SIG-M5 (cell line): ENCODE measurements around the gene ERC2.

Source experiments
- DNase-seq: peaks from one replicate; lab custom pipeline; 2025; lab: John Stamatoyannopoulos, UW

ERC2 gene

DNA sequence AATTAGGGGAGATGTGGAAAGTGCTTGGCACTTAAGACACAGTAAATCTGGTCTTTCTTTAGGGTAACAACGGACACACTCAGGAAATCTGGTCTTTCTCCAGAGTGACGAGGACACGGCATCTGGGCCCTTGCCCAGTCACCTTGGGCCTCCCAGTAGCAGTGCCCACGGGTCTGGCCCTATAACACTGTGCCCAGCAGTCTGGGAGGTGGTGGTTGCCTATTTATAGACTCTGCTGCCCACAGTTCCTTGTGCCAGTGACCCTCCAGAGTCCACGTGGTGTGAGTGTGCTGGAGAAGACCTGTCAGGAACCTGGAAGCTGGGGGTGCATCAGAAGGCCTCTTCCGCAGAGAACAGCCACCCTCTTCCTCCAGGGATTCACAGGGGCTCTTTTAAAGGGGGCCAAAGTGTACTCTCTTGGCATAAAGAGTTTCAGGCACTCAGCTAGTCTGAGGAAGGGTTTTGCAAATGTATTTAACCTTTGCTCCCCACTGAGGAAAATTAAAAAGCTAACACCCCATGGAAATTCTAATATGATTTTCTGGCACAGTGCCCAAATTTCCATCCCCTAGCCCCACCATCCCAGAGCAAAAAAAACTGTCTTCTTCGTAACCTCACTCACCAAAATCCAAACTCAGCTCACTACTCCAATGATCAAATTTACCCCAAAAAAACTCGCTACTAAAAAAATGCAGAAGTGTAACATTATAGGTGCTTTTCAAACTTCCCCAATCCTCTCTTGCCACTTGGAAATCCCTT is 996.6 kb downstream of the ERC2 start:
- DNase-seq, result no peak

GRCh38 chr3:55471084-55471483 is 997.2 kb downstream of the ERC2 start:
- no peak for DNase-seq

DNA sequence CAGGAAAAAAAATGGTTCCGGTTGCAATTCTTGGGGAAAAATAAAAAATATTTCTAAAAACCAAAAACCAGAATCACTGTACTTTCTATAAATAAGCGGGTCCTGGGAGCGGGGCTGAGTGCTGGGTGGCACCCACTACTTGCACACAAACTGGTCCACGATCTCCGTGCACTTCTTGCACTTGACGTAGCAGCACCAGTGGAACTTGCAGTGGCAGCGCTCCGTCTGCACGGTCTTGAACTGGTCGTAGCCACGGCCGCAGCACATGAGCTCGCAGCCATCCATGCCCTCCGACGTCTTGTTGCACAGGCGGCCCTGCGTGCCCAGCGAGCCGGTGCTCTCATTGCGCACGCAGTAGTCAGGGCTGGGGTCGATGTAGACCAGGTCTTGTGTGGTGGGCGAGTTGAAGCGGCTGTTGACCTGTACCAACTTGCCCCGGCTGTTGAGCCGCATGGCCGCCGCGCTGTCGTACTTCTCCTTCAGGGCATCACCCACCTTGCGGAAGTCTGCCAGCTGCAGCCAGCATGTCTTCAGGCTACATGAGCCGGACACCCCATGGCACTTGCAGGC is 998.2 kb downstream of the ERC2 start:
- no peak for DNase-seq

- no peak for DNase-seq
Observed at GRCh38 chr3:55468251-55468650, 1000.0 kb downstream of the ERC2 start.

DNA sequence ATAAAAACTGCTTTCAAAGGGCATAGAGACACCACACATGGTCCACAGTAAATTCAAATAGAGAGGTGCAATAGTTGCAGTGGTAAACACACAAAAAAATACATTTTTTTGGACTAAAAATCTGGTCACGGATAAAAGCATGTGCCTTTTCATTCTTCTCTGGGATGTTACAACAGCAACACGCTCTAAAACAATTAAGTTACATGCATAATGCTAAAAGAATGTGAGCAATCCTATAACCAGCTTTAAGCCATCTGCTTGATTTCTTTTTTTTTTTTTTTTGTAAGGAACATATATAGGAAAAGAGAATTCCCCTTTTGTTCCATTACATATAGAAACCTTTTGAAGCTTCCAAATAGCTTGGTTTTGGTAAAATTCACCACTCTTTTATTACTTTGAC is 1001.2 kb downstream of the ERC2 start:
- DNase-seq, result no peak

DNA sequence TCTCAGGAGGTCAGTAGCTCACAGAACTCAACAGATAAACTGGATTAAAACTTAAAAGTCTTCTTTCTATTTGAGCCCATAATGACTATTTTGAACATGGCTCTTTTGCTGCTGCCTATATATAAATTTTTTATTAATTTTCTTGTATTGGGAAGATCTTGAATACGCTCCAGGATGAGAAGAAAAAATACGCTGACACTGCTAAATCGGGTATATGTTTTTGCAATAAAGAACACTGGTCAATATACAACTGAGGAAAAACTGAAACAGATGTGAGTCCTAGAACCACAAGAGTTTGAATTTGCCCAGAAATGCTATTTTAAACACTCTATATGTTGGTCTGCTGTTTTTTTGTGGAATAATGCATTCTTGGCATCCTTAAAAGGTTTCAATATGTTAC is 1001.7 kb downstream of the ERC2 start:
- DNase-seq, result no peak

GRCh38 chr3:55461896-55462295 is 1006.4 kb downstream of the ERC2 start:
- no peak for DNase-seq

DNA sequence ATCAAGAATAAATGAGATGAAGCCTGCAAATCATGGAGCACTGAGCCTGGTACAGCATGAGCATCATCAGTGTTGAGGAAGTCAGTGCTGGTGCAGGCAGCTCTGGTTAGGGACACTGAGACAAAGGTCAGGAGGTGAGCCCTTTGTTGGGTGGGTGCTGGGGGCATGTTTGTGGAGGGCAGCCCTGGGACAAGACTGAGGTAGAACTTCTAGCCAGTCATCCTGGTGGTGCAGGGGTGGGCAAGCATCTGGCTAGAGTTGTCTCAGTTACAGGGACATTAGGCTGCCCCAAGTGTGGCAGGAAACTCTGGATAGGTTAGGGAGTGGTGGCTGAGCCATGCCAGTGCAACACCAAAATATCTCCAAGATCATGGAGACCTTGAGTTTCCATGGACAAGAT is 1008.4 kb downstream of the ERC2 start:
- no peak for DNase-seq
